ENCODE results near the gene RGS4. TPM values are rescaled to one million over a fixed set of nuclear protein-coding genes. Genes with fewer than 3 reads are reported as not detected.

The RGS4 gene
- total and polyA plus RNA-seq, 2 of the 13 experiments (the other 11 are each of a cell fraction or from before 2014, with no cell fraction given): not detected

- H2AFZ ChIP-seq (ENCODE audit: low read length): no peak overlapping the region
- H3K27me3 ChIP-seq (ENCODE audit: control insufficient read depth in 1 of 2, insufficient read depth in 2 of 2, low read length in 2 of 2): 0 out of 5 replicates have a peak, but pooled peaks cover 0 to 2% of the 10 kb centered on the region in 2 experiments
- peak; percentile 86 for ATAC-seq
- H3K36me3 ChIP-seq (replicated peaks in 1 of 2; ENCODE audit: control insufficient read depth in 1 of 2, insufficient read depth in 2 of 2, low read length in 2 of 2): no peaks in the 10 kb centered on the region
- peak; percentile 30 for DNase-seq (ENCODE audit: low spot score)
- H3K4me3 ChIP-seq (replicated peaks in 1 of 3; ENCODE audit: insufficient read depth in 1 of 3, low read depth in 2 of 3, low read length in 3 of 3): no peak overlapping the region
- POLR2A ChIA-PET: no interaction called here
- intact Hi-C loops (cut with micrococcal nuclease; ENCODE audit: unreplicated experiment): loop anchor here (1.0 to 2.0 kb wide), 2 partner anchors 103 to 193 kb away; no protein-coding TSS in a partner anchor
- no peaks in the 10 kb centered on the region for H3K9me3 ChIP-seq (ENCODE audit: low read length)
- in situ Hi-C loops (cut with HindIII; ENCODE audit: extremely low pct_ligation_motif_present, low pct_unique_long_range_greater_than_20kb): loop anchor here (5.0 to 10.0 kb wide), 2 partner anchors 187 to 246 kb away; no protein-coding TSS in a partner anchor
- WGBS (ENCODE audit: low lambda C conversion rate): 3% methylated on average over 6 of the region's 6 CpGs
- peak; percentile 86 for FAIRE-seq
- CTCF ChIA-PET (ENCODE audit: low intra/inter-chr PET ratio, low total read pairs): interaction anchor here (1.3 to 2.6 kb wide), 3 partner anchors 103 to 244 kb away, joined by 4 to 22 read pairs (median 12); no protein-coding TSS in a partner anchor
- no peaks in the 10 kb centered on the region for H3K79me2 ChIP-seq (ENCODE audit: insufficient read depth, low read length)
- BruUV-seq (replicated peaks): no TSS peak
- H3K9ac ChIP-seq (ENCODE audit: insufficient read depth, low read depth, low read length): no peak overlapping the region
- no peaks in the 10 kb centered on the region for H3K4me1 ChIP-seq (ENCODE audit: insufficient read depth, low read length)
- no peaks in the 10 kb centered on the region for H4K20me1 ChIP-seq (ENCODE audit: insufficient read depth, low read length)
- H3K27ac ChIP-seq (ENCODE audit: extremely low read length, insufficient read depth, low read length): no peak overlapping the region
- no peak overlapping the region for H3K4me2 ChIP-seq (ENCODE audit: low read depth, low read length)
- TF ChIP-seq ONECUT2 (CRISPR knock-in tag; IDR thresholded peaks at IDR 0.05) (no peak), STAG1 (CRISPR knock-in tag; IDR thresholded peaks at IDR 0.05) (peak; percentile 47), SMC3 (IDR thresholded peaks at IDR 0.05; ENCODE audit: low read length) (peak; percentile 63), ZNF672 (CRISPR knock-in tag; IDR thresholded peaks at IDR 0.05) (no peak), RFXAP (CRISPR knock-in tag; IDR thresholded peaks at IDR 0.05; ENCODE audit: borderline replicate concordance) (no peak), XRCC5 (optimal IDR thresholded peaks at IDR 0.05; ENCODE audit: low read length) (peak; percentile 27)
- TF ChIP-seq, protein P1, sequence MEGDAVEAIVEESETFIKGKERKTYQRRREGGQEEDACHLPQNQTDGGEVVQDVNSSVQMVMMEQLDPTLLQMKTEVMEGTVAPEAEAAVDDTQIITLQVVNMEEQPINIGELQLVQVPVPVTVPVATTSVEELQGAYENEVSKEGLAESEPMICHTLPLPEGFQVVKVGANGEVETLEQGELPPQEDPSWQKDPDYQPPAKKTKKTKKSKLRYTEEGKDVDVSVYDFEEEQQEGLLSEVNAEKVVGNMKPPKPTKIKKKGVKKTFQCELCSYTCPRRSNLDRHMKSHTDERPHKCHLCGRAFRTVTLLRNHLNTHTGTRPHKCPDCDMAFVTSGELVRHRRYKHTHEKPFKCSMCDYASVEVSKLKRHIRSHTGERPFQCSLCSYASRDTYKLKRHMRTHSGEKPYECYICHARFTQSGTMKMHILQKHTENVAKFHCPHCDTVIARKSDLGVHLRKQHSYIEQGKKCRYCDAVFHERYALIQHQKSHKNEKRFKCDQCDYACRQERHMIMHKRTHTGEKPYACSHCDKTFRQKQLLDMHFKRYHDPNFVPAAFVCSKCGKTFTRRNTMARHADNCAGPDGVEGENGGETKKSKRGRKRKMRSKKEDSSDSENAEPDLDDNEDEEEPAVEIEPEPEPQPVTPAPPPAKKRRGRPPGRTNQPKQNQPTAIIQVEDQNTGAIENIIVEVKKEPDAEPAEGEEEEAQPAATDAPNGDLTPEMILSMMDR (CRISPR knock-in tag; IDR thresholded peaks at IDR 0.05): peak; percentile 72
Measured at GRCh38 chr1:163071405-163072255, 2.5 kb downstream of the RGS4 start.

Data from HepG2 (cell line).